ENCODE data around the gene PHLPP1. TPM values are rescaled to one million over a fixed set of nuclear protein-coding genes. Genes with fewer than 3 reads are reported as not detected.

Gene PHLPP1
- total RNA-seq, 1 experiment from 2014 or later = 39.9 TPM

GRCh38 chr18:62728254-62728653, 12.9 kb downstream of the PHLPP1 start:
- Histone ChIP-seq H2AFZ (ENCODE audit: low read length) (no peak overlapping the region), H3K23ac (ENCODE audit: insufficient read length, low read depth, low read length) (no peak overlapping the region), H3K9me3 (ENCODE audit: control insufficient read depth, low read depth, low read length) (no peaks in the 10 kb centered on the region), H3K79me1 (ENCODE audit: insufficient read depth, low read depth, low read length, poor library complexity, severe bottlenecking) (peaks cover 3% of the 10 kb centered on the region), H3K4me2 (ENCODE audit: insufficient read depth, insufficient read length, low read length) (no peak overlapping the region), H4K8ac (replicated peaks; ENCODE audit: insufficient read length, low read depth, low read length) (no peak overlapping the region), H3K56ac (ENCODE audit: insufficient read length, low read depth, low read length) (no peak overlapping the region), H4K91ac (ENCODE audit: insufficient read length, low read depth, low read length) (no peak overlapping the region), H3K4ac (ENCODE audit: low read depth, low read length) (no peak overlapping the region), H3K4me1 (ENCODE audit: insufficient read depth, low read length) (peaks cover 5% of the 10 kb centered on the region; the same call in 1 of the 2 replicates), H3K27ac (ENCODE audit: insufficient read length, low read depth, low read length) (no peak overlapping the region), H4K20me1 (ENCODE audit: control insufficient read depth, insufficient read depth, insufficient read length) (no peaks in the 10 kb centered on the region), H3K23me2 (ENCODE audit: insufficient read length, low read depth, low read length, poor library complexity, severe bottlenecking) (no peaks in the 10 kb centered on the region), H3K18ac (ENCODE audit: insufficient read length, low read depth, low read length) (no peak overlapping the region), H2BK20ac (ENCODE audit: low read depth, low read length, poor library complexity, severe bottlenecking) (no peak overlapping the region), H2BK12ac (ENCODE audit: insufficient read length, low read depth, low read length) (no peak overlapping the region), H3K27me3 (ENCODE audit: insufficient read depth, low read length) (no peaks in the 10 kb centered on the region), H3K9ac (ENCODE audit: extremely low read depth, insufficient read length, low read length) (no peak overlapping the region), H2BK15ac (ENCODE audit: low read depth, low read length) (no peak overlapping the region), H4K5ac (ENCODE audit: insufficient read length, low read depth, low read length) (no peak overlapping the region), H2AK5ac (ENCODE audit: insufficient read length, low read length) (no peak overlapping the region), H3K79me2 (ENCODE audit: insufficient read depth, low read length) (peaks cover 67% of the 10 kb centered on the region; the same call in 1 of the 2 replicates), H2BK5ac (ENCODE audit: insufficient read length, low read length) (no peak overlapping the region), H3T11ph (ENCODE audit: low read length) (no peak overlapping the region), H3K14ac (ENCODE audit: insufficient read depth, low read length) (no peak overlapping the region), H2BK120ac (ENCODE audit: low read depth, low read length, poor library complexity, severe bottlenecking) (no peak overlapping the region)
- H3K4me3 Mint-ChIP-seq = no peak overlapping the region
- no peak for TF ChIP-seq CTCF (conservative IDR thresholded peaks at IDR 0.05)
- WGBS (ENCODE audit: extremely low coverage, insufficient read length, low lambda C conversion rate) = no CpG with 5 or more reads among the region's 2 CpGs
- H3K4me1 Mint-ChIP-seq = peaks cover 24 to 26% of the 10 kb centered on the region in 2 experiments
- no peak for DNase-seq
- H3K9me3 Mint-ChIP-seq = peaks cover 7 to 19% of the 10 kb centered on the region in 2 experiments
- H3K36me3 Mint-ChIP-seq (ENCODE audit: insufficient read depth in 1 of 3, low read depth in 3 of 3) = peaks cover 12 to 37% (median 30%) of the 10 kb centered on the region in 3 experiments
- no peaks in the 10 kb centered on the region for H3K27me3 Mint-ChIP-seq (ENCODE audit: low read depth)
- 0 out of 7 replicates have a peak overlapping the region, but pooled peaks of 1 of the 3 experiments have one; percentile 26 for H3K27ac Mint-ChIP-seq

Measured in H9 (cell line).